ENCODE measurements around the gene MBOAT2. TPM values are rescaled to one million over a fixed set of nuclear protein-coding genes. Genes with fewer than 3 reads are reported as not detected.

MBOAT2 gene
- total RNA-seq, 1 experiment from 2014 or later: 16.8 TPM

- H3K79me2 ChIP-seq (ENCODE audit: insufficient read depth, low read length): no peaks in the 10 kb centered on the region
- H3K9me2 ChIP-seq (ENCODE audit: insufficient read depth): no peaks in the 10 kb centered on the region
- RAD21 ChIA-PET (ENCODE audit: low non-redundant PET in 1 of 2, low total read pairs in 2 of 2, uncharacterized antibody in 2 of 2, unreplicated experiment in 2 of 2): no interaction called here
- no peak overlapping the region for H3K4me3 ChIP-seq (replicated peaks in 1 of 2; ENCODE audit: low read depth in 1 of 2, low read length in 2 of 2)
- TF ChIP-seq FOSL1 (IDR thresholded peaks at IDR 0.05; ENCODE audit: low read depth) (no peak), EZH2 (IDR thresholded peaks at IDR 0.05) (no peak), ZNF274 (IDR thresholded peaks at IDR 0.05; ENCODE audit: low read depth, low read length) (no peak), ELF1 (IDR thresholded peaks at IDR 0.05; ENCODE audit: borderline replicate concordance, low read depth) (no peak), ZFX (IDR thresholded peaks at IDR 0.05) (no peak), POLR2A (IDR thresholded peaks at IDR 0.05; ENCODE audit: borderline replicate concordance, extremely low read depth, insufficient read depth, insufficient read length) (no peak), POLR2AphosphoS5 (IDR thresholded peaks at IDR 0.05; ENCODE audit: low read depth, low read length) (no peak), CBX3 (IDR thresholded peaks at IDR 0.05; ENCODE audit: low read depth) (no peak), CEBPB (IDR thresholded peaks at IDR 0.05; ENCODE audit: low read depth) (no peak), SP1 (IDR thresholded peaks at IDR 0.05; ENCODE audit: low read depth) (no peak), EZH2phosphoT487 (IDR thresholded peaks at IDR 0.05; ENCODE audit: borderline replicate concordance) (no peak), TCF7L2 (IDR thresholded peaks at IDR 0.05; ENCODE audit: borderline replicate concordance, extremely low read depth, insufficient read depth, insufficient read length) (no peak), RAD21 (IDR thresholded peaks at IDR 0.05; ENCODE audit: low read depth) (no peak), JUND (IDR thresholded peaks at IDR 0.05) (no peak)
- TF ChIP-seq, protein P1, sequence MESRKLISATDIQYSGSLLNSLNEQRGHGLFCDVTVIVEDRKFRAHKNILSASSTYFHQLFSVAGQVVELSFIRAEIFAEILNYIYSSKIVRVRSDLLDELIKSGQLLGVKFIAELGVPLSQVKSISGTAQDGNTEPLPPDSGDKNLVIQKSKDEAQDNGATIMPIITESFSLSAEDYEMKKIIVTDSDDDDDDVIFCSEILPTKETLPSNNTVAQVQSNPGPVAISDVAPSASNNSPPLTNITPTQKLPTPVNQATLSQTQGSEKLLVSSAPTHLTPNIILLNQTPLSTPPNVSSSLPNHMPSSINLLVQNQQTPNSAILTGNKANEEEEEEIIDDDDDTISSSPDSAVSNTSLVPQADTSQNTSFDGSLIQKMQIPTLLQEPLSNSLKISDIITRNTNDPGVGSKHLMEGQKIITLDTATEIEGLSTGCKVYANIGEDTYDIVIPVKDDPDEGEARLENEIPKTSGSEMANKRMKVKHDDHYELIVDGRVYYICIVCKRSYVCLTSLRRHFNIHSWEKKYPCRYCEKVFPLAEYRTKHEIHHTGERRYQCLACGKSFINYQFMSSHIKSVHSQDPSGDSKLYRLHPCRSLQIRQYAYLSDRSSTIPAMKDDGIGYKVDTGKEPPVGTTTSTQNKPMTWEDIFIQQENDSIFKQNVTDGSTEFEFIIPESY (IDR thresholded peaks at IDR 0.05; ENCODE audit: extremely low read depth, insufficient replicate concordance, low read length): no peak
- TF ChIP-seq, protein P2, sequence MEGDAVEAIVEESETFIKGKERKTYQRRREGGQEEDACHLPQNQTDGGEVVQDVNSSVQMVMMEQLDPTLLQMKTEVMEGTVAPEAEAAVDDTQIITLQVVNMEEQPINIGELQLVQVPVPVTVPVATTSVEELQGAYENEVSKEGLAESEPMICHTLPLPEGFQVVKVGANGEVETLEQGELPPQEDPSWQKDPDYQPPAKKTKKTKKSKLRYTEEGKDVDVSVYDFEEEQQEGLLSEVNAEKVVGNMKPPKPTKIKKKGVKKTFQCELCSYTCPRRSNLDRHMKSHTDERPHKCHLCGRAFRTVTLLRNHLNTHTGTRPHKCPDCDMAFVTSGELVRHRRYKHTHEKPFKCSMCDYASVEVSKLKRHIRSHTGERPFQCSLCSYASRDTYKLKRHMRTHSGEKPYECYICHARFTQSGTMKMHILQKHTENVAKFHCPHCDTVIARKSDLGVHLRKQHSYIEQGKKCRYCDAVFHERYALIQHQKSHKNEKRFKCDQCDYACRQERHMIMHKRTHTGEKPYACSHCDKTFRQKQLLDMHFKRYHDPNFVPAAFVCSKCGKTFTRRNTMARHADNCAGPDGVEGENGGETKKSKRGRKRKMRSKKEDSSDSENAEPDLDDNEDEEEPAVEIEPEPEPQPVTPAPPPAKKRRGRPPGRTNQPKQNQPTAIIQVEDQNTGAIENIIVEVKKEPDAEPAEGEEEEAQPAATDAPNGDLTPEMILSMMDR (IDR thresholded peaks at IDR 0.05 in 2 of 3, conservative IDR thresholded peaks at IDR 0.05 in 1 of 3; ENCODE audit: borderline replicate concordance in 1 of 3, insufficient read depth in 1 of 3, low read depth in 2 of 3, low read length in 2 of 3): no peak
- H3K27me3 ChIP-seq (ENCODE audit: insufficient read depth, low read length): no peaks in the 10 kb centered on the region
- BruUV-seq (replicated peaks): no TSS peak
- intact Hi-C loops (cut with micrococcal nuclease): no loop called here
- no peak for ATAC-seq
- no peaks in the 10 kb centered on the region for H3K36me3 ChIP-seq (ENCODE audit: control insufficient read depth in 1 of 2, insufficient read depth in 2 of 2, low read length in 2 of 2)
- POLR2A ChIA-PET: no interaction called here
- CTCF ChIA-PET: no interaction called here
- H3K4me1 ChIP-seq (ENCODE audit: control insufficient read depth in 1 of 2, insufficient read depth in 2 of 2, low read length in 2 of 2): peaks cover 0 to 10% of the 10 kb centered on the region in 2 experiments; a peak in 1 of 4 replicates
- no peaks in the 10 kb centered on the region for H4K20me1 ChIP-seq (ENCODE audit: insufficient read depth)
- DNase-seq (ENCODE audit: low read depth, low spot score): no peak
- no peak overlapping the region for H3K27ac ChIP-seq (ENCODE audit: low read depth, low read length)
- H3K4me2 ChIP-seq (ENCODE audit: low read length): no peak overlapping the region
- H3K9ac ChIP-seq (ENCODE audit: low read length): no peak overlapping the region
- no peaks in the 10 kb centered on the region for H3K9me3 ChIP-seq (ENCODE audit: control insufficient read depth in 1 of 2, insufficient read depth in 1 of 2, low read depth in 1 of 2, low read length in 2 of 2)
- no peak overlapping the region for H2AFZ ChIP-seq (ENCODE audit: low read depth, low read length, poor library complexity, severe bottlenecking)
These were observed 46.8 kb upstream of the MBOAT2 start for GRCh38 chr2:9050122-9050809.

Measured in HCT116 (cell line).